Lung (tissue), 16 donors: ENCODE results near the gene TMEM37. TPM values are rescaled to one million over a fixed set of nuclear protein-coding genes. Genes with fewer than 3 reads are reported as not detected.

Source experiments
- ATAC-seq: fragments of 200-7000 bp; cut with Tn5 transposase; one replicate; pipeline ENCODE4 v1.9.1; 2020; ENCODE audit warnings: moderate number of reproducible peaks; ENCODE audit not compliant: insufficient read depth, low FRiP score
- DNase-seq, 3 donors: peaks; one replicate each; pipeline ENCODE4 v3.0.0-alpha.2; 2013 to 2017
- H3K27ac ChIP-seq, 2 donors: one replicate each; pipeline ENCODE4 v1.5.1; 2013; ENCODE audit warnings: mild to moderate bottlenecking in 2 of 2, moderate library complexity in 2 of 2, control low read depth in 1 of 2, inconsistent platforms in 1 of 2, low read depth in 1 of 2, low read length in 1 of 2
- H3K27me3 ChIP-seq, 3 donors: one replicate each; pipeline ENCODE4 v1.5.1; 2013; ENCODE audit warnings: low read length in 2 of 3; ENCODE audit not compliant: control insufficient read depth in 3 of 3, insufficient read depth in 3 of 3
- H3K36me3 ChIP-seq, 4 donors: one replicate each; pipeline ENCODE4 v1.5.1; 2013; ENCODE audit warnings: low read length in 4 of 4, mild to moderate bottlenecking in 1 of 4, moderate library complexity in 1 of 4; ENCODE audit not compliant: control insufficient read depth in 4 of 4, insufficient read depth in 4 of 4
- H3K4me1 ChIP-seq, 5 donors: one replicate each; pipeline ENCODE4 v1.5.1; 2013; ENCODE audit warnings: low read length in 5 of 5, mild to moderate bottlenecking in 2 of 5, moderate library complexity in 1 of 5; ENCODE audit not compliant: control insufficient read depth in 5 of 5, insufficient read depth in 5 of 5
- H3K4me3 ChIP-seq: one replicate; pipeline ENCODE4 v1.5.1; 2013; ENCODE audit warnings: mild to moderate bottlenecking, control low read depth, moderate library complexity
- H3K9ac ChIP-seq, 2 donors: one replicate each; pipeline ENCODE4 v1.5.1; 2013; ENCODE audit warnings: low read length in 2 of 2, control low read depth in 1 of 2; ENCODE audit not compliant: insufficient read depth in 1 of 2
- H3K9me3 ChIP-seq, 4 donors: one replicate each; pipeline ENCODE4 v1.5.1; 2013; ENCODE audit warnings: low read length in 3 of 4, mild to moderate bottlenecking in 1 of 4, moderate library complexity in 1 of 4; ENCODE audit not compliant: control insufficient read depth in 4 of 4, insufficient read depth in 3 of 4
- WGBS, 2 donors: extraction: QIAGEN DNeasy Blood & Tissue Kit; methylation state at CpG; one replicate each; pipeline ENCODE4 v1.1.7; 2013; 5-methylcytosine and 5-hydroxymethylcytosine counted together
- long read RNA-seq, 5 donors: transcript quantifications; one replicate each; lab custom pipeline, GENCODE V29; 2026
- polyA plus RNA-seq, 2 donors: library from polyadenylated mRNA; stranded (reverse); fragments of 200-250 nt; gene quantifications; one replicate each; pipeline ENCODE4 v1.2.1, GENCODE V29; 2013
- total RNA-seq, 2 donors: library from RNA; depleted of rRNA in 1 of 2; stranded (reverse); fragments of >200 nt in 1 of 2; gene quantifications; one replicate each; pipeline ENCODE4 v1.2.1, GENCODE V29; 2014 to 2021
- TF ChIP-seq, protein P1 (sequence below): IDR thresholded peaks from 2 replicates; pipeline ENCODE4 v1.5.1; 2012; ENCODE audit warnings: mild to moderate bottlenecking; ENCODE audit errors: control extremely low read depth, extremely low read depth
- donor health status: control.
- donor health status: control.
- donor health status: Bipolar disorder and iron deficiency.
- donor health status: healthy.
- donor health status: DM: yes; HTN: yes; CAD: no.

Gene TMEM37, protein sequence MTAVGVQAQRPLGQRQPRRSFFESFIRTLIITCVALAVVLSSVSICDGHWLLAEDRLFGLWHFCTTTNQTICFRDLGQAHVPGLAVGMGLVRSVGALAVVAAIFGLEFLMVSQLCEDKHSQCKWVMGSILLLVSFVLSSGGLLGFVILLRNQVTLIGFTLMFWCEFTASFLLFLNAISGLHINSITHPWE
- total RNA-seq (10 to 100 TPM; 11.5 to 14.3 TPM), polyA plus RNA-seq (10 to 100 TPM in 1 of 2 donors, 1 to 10 TPM in 1; 9.9 to 12.7 TPM)
- long read RNA-seq, donor 1, transcript TMEM37-201 (2 exons, 1,688 nt): major isoform, 16 of 17 reads
- long read RNA-seq, donor 1, partial matches to known transcripts: 0 of 17 reads
- long read RNA-seq, donor 1, other reads (novel, unspliced or antisense): 0 of 17 reads
- long read RNA-seq, donor 2, transcript TMEM37-201 (2 exons, 1,688 nt): major isoform, 5 of 5 reads
- long read RNA-seq, donor 2, partial matches to known transcripts: 0 of 5 reads
- long read RNA-seq, donor 2, other reads (novel, unspliced or antisense): 0 of 5 reads
- long read RNA-seq, donor 3, transcript TMEM37-201 (2 exons, 1,688 nt): major isoform, 12 of 13 reads
- long read RNA-seq, donor 3, partial matches to known transcripts: 0 of 13 reads
- long read RNA-seq, donor 3, other reads (novel, unspliced or antisense): 0 of 13 reads
- long read RNA-seq, donor 4, transcript TMEM37-201 (2 exons, 1,688 nt): major isoform, 5 of 5 reads
- long read RNA-seq, donor 4, partial matches to known transcripts: 0 of 5 reads
- long read RNA-seq, donor 4, other reads (novel, unspliced or antisense): 0 of 5 reads
- long read RNA-seq, donor 5, transcript TMEM37-201 (2 exons, 1,688 nt): major isoform, 18 of 19 reads
- long read RNA-seq, donor 5, partial matches to known transcripts: 0 of 19 reads
- long read RNA-seq, donor 5, other reads (novel, unspliced or antisense): 0 of 19 reads

DNA sequence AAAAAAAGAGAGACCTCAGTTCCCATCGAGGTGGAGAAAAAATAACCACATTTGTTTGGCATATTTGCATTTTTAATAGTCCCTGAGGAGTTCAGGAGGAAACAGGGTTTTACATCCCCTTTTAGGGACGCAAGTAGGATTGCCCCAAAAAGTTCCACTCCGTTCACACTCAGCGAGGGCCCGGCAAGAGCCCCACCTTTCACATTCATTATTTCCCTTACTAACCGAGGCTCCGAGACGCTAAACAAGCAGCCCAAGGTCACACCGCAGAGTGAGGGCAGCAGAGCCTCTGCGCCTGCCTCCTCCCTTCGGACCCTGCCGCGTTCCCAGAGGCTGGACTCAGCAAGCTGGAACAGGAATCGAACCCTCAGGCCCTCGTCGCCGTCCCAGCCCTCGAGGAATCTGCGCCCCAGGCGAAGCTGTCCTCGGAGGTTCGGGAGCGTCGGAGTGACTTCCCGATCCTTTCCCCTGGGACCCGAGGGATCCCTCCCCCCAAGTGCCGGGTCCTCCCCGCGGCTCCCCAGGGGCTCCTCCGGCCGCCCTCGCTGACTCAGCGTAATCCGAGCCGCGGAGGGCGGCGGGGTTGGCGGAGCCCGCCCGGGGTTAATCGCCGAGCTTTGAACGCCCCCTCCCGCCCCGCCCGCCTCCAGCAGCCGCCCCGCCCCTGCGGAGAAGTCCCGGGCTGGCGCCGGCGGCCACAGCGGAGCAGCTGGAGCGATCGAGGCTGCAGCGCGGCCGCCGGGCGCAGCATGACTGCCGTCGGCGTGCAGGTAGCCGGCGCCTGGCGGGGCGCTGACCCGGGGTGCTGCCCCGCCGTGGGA is at the start of gene TMEM37:
TSS of gene TMEM37 (plus strand) at position 700 of the 821 bp plus-strand sequence. CDS start at position 750, 50 bp downstream.
- Histone ChIP-seq H3K27ac (peak within 1 kb of the TSS in 1 of 2 donors; percentile 87), H3K36me3 (no peaks in the 10 kb centered on the region), H3K4me1 (peaks cover 0 to 50% (median 7%) of the 10 kb centered on the region in 5 donors), H3K9me3 (no peaks in the 10 kb centered on the region), H3K27me3 (no peaks in the 10 kb centered on the region), H3K4me3 (peak within 1 kb of the TSS; percentile 45), H3K9ac (peak within 1 kb of the TSS; percentile 16 to 81)
- DNase-seq: peak; percentile 88 to 94 (median 89)
- WGBS, 2 donors: 3 to 6% methylated on average over 53 to 72 of the region's 72 CpGs
- TF ChIP-seq, protein P1, sequence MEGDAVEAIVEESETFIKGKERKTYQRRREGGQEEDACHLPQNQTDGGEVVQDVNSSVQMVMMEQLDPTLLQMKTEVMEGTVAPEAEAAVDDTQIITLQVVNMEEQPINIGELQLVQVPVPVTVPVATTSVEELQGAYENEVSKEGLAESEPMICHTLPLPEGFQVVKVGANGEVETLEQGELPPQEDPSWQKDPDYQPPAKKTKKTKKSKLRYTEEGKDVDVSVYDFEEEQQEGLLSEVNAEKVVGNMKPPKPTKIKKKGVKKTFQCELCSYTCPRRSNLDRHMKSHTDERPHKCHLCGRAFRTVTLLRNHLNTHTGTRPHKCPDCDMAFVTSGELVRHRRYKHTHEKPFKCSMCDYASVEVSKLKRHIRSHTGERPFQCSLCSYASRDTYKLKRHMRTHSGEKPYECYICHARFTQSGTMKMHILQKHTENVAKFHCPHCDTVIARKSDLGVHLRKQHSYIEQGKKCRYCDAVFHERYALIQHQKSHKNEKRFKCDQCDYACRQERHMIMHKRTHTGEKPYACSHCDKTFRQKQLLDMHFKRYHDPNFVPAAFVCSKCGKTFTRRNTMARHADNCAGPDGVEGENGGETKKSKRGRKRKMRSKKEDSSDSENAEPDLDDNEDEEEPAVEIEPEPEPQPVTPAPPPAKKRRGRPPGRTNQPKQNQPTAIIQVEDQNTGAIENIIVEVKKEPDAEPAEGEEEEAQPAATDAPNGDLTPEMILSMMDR: no peak
- peak; percentile 60 for ATAC-seq

DNA sequence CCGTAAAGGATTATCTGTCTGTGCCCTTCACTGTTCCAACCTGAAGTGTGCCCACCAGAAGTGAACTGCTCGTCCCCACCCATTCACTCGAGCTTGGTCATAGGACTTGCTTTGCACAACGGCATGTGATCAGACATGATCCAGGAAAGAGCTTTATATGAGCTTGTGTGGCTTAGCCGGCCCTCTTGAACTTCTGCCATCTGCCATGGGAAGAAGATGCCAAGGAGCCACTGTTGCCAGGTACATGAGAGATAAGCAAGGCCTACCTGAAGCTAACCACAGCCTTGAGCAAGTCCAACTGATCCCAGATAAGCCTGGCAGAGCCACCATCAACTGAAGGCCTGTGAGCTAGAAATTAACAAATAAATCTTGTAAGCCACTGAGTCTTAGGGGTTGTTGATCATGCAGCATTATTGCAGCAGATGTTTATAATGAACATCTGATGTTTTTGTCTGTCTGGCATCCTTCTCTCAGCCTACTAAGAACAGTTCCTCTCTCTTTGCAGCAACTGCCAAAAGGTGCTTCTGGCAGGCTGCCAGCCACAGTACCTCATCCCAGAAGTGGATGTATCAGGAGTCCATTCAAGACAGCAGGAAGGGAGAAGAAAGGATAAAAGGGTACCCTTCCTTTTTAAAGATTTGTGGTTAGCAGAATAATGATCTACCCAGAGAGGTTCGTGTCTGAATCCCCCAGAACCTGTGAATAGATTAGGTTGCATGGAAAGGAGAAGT is 48.1 kb upstream of the TMEM37 start:
- no peak overlapping the region for H3K4me3 ChIP-seq
- H3K9me3 ChIP-seq: no peaks in the 10 kb centered on the region
- H3K36me3 ChIP-seq: no peaks in the 10 kb centered on the region
- H3K27me3 ChIP-seq: no peaks in the 10 kb centered on the region
- H3K9ac ChIP-seq: no peak overlapping the region
- DNase-seq (no peak), ATAC-seq (no peak)
- 69 to 78% methylated on average over 6 of the region's 6 CpGs for WGBS, 2 donors
- no peak overlapping the region for H3K27ac ChIP-seq
- TF ChIP-seq, protein P1: no peak
- peaks cover 0 to 5% (median 3%) of the 10 kb centered on the region in 5 donors for H3K4me1 ChIP-seq

DNA sequence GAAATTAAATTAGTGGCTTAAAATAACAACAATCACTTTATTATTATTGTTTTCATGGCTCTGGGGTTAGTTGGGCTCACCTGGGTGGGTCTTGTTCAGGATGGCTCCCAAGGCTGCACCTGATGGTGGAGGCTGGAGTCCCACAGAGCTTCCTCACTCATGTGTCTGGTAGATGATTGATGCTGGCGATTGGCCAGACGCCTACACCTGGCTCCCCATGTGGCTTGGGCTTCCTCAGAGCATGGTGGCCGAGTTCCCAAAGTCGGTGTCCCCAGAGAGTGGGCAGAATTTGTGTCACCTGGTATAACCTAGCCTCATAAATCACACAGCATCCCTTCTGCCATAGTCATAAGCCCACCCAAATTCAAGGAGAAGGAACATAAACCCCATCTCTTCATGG is 46.7 kb upstream of the TMEM37 start:
- TF ChIP-seq, protein P1: no peak
- H3K9ac ChIP-seq: no peak overlapping the region
- ATAC-seq (no peak), DNase-seq (no peak)
- no peak overlapping the region for H3K4me3 ChIP-seq
- no peaks in the 10 kb centered on the region for H3K9me3 ChIP-seq
- no peaks in the 10 kb centered on the region for H3K36me3 ChIP-seq
- WGBS, 2 donors: 88 to 93% methylated on average over 4 of the region's 4 CpGs
- H3K27ac ChIP-seq: no peak overlapping the region
- peaks cover 3 to 14% (median 5%) of the 10 kb centered on the region in 5 donors for H3K4me1 ChIP-seq
- no peaks in the 10 kb centered on the region for H3K27me3 ChIP-seq
